ENCODE data around the gene PTPRA.

The PTPRA gene

DNA sequence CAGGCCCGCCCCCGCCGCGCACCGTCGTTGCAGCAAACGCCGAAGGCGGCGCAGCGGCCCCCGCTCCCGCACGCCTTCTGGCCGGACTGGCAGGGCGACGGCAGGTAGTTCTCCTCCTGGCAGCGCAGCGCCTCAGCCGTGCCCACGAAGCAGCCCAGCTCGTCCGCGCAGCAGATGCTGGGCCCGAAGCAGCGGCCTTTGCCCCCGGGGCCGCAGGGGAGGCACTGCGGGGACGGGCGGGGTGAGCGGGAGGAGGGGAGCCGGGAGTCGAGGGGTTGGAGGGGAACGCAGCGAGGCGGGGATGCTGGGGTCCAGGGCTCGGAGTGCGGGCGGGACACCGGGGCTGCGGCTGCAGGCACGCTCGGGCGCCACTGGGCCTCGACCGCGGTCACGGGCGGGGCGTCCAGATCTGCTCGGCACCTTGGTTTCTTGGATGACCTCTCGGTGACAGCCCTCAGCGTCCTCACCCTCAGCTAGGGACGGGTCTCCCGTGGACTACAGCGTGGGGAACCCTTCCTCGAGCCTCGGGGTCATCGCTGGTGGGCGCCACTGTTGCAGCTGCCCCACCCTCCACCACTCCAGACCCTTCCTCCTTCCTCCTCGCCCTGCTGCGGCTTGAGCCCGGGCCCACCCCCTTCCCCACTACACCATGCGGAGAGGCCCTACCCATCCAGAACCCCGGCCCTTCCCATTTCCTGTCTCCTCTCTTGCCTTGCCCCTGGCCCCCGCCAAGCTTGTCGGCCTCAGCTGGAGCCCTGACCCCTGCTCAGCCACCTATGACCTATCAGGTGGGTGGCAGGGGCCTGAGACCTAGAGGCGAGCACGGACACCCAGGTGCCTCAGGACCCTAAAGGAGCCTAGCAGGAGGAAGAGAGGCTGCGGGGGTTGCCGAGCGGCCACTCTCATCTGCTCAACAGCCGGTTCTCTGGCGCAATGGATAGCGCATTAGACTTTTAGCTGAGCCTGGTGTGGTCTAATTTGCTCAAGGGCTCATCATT lies 210.0 kb downstream of the PTPRA start:
- no peak for DNase-seq

DNA sequence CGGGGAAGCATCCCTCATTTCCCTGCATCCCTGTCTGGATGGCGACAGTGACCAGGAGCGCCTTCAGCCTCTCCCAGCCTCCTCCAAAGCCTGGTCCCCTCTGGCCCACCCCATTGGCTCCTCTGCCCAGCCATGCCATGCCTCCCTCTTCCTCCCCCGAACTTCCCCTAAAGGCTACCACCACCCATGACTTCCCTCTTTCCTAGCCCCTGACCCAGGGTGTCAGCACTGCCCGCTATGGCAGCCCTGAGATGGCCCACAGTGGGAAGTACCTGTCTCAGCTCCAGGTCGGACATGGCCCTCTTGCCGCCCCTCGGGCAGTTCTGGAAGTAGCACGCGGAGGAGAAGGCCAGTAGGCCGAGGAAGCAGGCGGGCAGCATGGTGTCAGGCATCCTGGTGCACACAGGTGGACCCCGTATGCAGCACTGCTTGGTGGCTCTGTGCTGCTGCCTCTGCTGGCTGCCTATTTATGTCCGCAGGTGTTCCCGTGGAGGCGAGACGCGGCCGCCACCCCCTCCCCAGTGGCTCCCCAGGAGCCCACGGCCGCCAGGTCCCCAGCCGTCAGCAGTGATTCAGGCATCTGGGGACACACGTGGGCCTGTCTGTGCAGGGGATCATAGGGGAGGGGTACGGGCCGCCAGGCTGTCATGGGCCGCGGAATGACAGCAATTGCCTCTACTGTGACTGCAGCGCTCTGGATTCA lies 211.2 kb downstream of the PTPRA start, which contains the start of gene AVP:
TSS of gene AVP (minus strand) at position 442 of the 703 bp plus-strand sequence. CDS start at position 392, 50 bp downstream.
- DNase-seq, result no peak

- DNase-seq, result no peak
Observed at GRCh38 chr20:3084986-3085360, 211.7 kb downstream of the PTPRA start.

GRCh38 chr20:3085571-3086072 lies 212.3 kb downstream of the PTPRA start:
- DNase-seq, result no peak

DNA sequence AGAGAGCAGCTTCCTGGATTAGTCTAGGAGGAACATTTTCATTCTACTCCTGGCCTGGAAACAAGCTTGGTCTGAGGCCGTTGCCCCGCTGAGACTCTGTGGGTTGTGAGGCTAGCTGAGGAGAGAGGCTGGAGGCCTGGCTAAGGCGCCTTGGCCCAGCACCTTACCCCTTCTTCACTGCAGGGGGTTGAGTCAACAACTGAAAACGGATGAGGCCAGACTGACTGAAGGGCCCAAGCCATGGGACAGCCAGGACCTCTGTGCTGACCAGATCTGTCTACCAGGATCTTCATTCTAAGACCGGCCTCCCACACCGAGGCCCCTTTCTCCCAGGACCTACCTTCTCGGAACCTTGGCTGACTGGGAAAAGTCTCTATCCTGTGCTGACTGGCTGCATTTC lies 214.8 kb downstream of the PTPRA start:
- DNase-seq, result no peak
